ENCODE results near the gene PRAC1. TPM values are rescaled to one million over a fixed set of nuclear protein-coding genes. Genes with fewer than 3 reads are reported as not detected.

Gene PRAC1
- total and polyA plus RNA-seq, 2 donors (not counting 3 experiments of a cell fraction or from before 2014, with no cell fraction given), result not detected

GRCh38 chr17:48718227-48718760, 4.0 kb downstream of the PRAC1 start:
- no peaks in the 10 kb centered on the region for H3K9me1 ChIP-seq (replicated peaks; ENCODE audit: control insufficient read depth, extremely low read depth, insufficient read depth, low read length)
- dilution Hi-C loops (cut with MboI; ENCODE audit: extremely low pct_ligation_motif_present, low sequenced_read_pairs), result no loop called here
- no peak overlapping the region for H2AFZ ChIP-seq (ENCODE audit: low read depth, low read length)
- no TSS peak for BruUV-seq (replicated peaks)
- POLR2A ChIA-PET, result no interaction called here
- H3K9me3 ChIP-seq (replicated peaks; ENCODE audit: control insufficient read depth, insufficient read depth, low read length), result no peaks in the 10 kb centered on the region
- no peak for FAIRE-seq
- CTCF ChIA-PET, result interaction anchor here (0.7 to 1.7 kb wide), 6 partner anchors 15 to 166 kb away, joined by 3 to 7 read pairs (median 4); no protein-coding TSS in a partner anchor
- H3K9ac ChIP-seq (replicated peaks; ENCODE audit: extremely low read depth, insufficient read depth, low read length), result no peak overlapping the region
- H3K27me3 ChIP-seq (ENCODE audit: control insufficient read depth in 2 of 2, insufficient read depth in 2 of 2, low read length in 2 of 2), result peaks cover 69 to 83% of the 10 kb centered on the region in 2 experiments
- peaks cover 6% of the 10 kb centered on the region for H3K4me1 ChIP-seq (ENCODE audit: control insufficient read depth, extremely low read depth, insufficient read depth, low read length)
- TF ChIP-seq POLR2AphosphoS5 (IDR thresholded peaks at IDR 0.05; ENCODE audit: insufficient read depth, low read depth, low read length) (no peak), CTCF (IDR thresholded peaks at IDR 0.05; ENCODE audit: extremely low read depth in 1 of 2, insufficient read depth in 1 of 2, low read depth in 1 of 2, low read length in 2 of 2) (no peak), MYC (IDR thresholded peaks at IDR 0.05; ENCODE audit: low read depth, low read length) (no peak), EZH2 (IDR thresholded peaks at IDR 0.05; ENCODE audit: borderline replicate concordance, low read depth, low read length, severe bottlenecking) (no peak), GATA2 (IDR thresholded peaks at IDR 0.05; ENCODE audit: insufficient read depth, insufficient read length, low read depth, low read length) (no peak), MAX (IDR thresholded peaks at IDR 0.05; ENCODE audit: insufficient read depth, insufficient read length) (no peak), POLR2A (IDR thresholded peaks at IDR 0.05; ENCODE audit: low read depth, low read length) (no peak), FOS (IDR thresholded peaks at IDR 0.05; ENCODE audit: borderline replicate concordance, insufficient read depth, low read length) (no peak), JUN (IDR thresholded peaks at IDR 0.05; ENCODE audit: borderline replicate concordance, insufficient read depth, insufficient read length, low read depth) (no peak)
- no peaks in the 10 kb centered on the region for H3K36me3 ChIP-seq (ENCODE audit: control insufficient read depth in 2 of 2, extremely low read depth in 1 of 2, insufficient read depth in 2 of 2, low read length in 2 of 2)
- no peak for DNase-seq (ENCODE audit: low read depth, low spot score)
- no peak overlapping the region for H3K27ac ChIP-seq (ENCODE audit: insufficient read depth, low read depth, low read length)
- H4K20me1 ChIP-seq (replicated peaks; ENCODE audit: control insufficient read depth, extremely low read depth, insufficient read depth, low read length), result no peaks in the 10 kb centered on the region
- H3K79me2 ChIP-seq (ENCODE audit: control insufficient read depth, insufficient read depth, low read length), result no peaks in the 10 kb centered on the region
- no peak overlapping the region for H3K4me2 ChIP-seq (ENCODE audit: insufficient read depth, low read length)
- no peak overlapping the region for H3K4me3 ChIP-seq (replicated peaks in 1 of 3; ENCODE audit: insufficient read depth in 1 of 3, low read depth in 1 of 3, low read length in 3 of 3)
- intact Hi-C loops (cut with micrococcal nuclease), result no loop called here
